Pancreas (tissue), 10 donors: Measurements from ENCODE around the gene TTLL12. TPM values are rescaled to one million over a fixed set of nuclear protein-coding genes. Genes with fewer than 3 reads are reported as not detected.
A peak's percentile ranks its signal among the peaks of the same experiment; 100 is the strongest.

Experiments
- ATAC-seq, 4 donors: fragments of 200-7000 bp; cut with Tn5 transposase; one replicate each; pipeline versions ENCODE4 v1.8.0 to v1.9.1; 2020; ENCODE audit warnings: mild to moderate bottlenecking in 4 of 4, moderate library complexity in 4 of 4
- DNase-seq, 6 donors: peaks; one replicate each; pipeline ENCODE4 v3.0.0-alpha.2; 2020
- FAIRE-seq: peaks from 2 replicates; lab custom pipeline; 2012; peaks lifted over from hg19 to GRCh38; lab: Jason Lieb, UNC
- H3K27ac ChIP-seq, 4 donors: fragments of 200-600 bp; sonication (generic); 1 replicate in 3 of 4; 2 replicates in 1 of 4; pipeline versions ENCODE4 v1.5.0 to v1.8.0; 2020
- H3K27me3 ChIP-seq, 4 donors: fragments of 200-600 bp; one replicate each; pipeline ENCODE4 v1.8.0; 2021
- H3K36me3 ChIP-seq, 3 donors: fragments of 200-600 bp; sonication (generic) in 1 of 3; one replicate each; pipeline versions ENCODE4 v1.5.0 to v1.8.0; 2020 to 2021
- H3K4me1 ChIP-seq, 3 donors: fragments of 200-600 bp; one replicate each; pipeline ENCODE4 v1.8.0; 2021
- H3K4me3 ChIP-seq, 4 donors: fragments of 200-600 bp; sonication (generic) in 2 of 4; one replicate each; pipeline versions ENCODE4 v1.5.0 to v1.8.0; 2020 to 2021
- H3K9me3 ChIP-seq, 4 donors: fragments of 200-600 bp; one replicate each; pipeline ENCODE4 v1.8.0; 2021
- WGBS, 2 donors: extraction: QIAGEN DNeasy Blood & Tissue Kit; methylation state at CpG; one replicate each; pipeline ENCODE4 v1.1.7; 2013; 5-methylcytosine and 5-hydroxymethylcytosine counted together
- intact Hi-C, 3 donors: fragments of 100-400 bp; cut with DNase I; formaldehyde crosslinking; loops; one replicate each; pipeline versions ENCODE4 v1.11.1 to v1.14.2; 2022
- polyA plus RNA-seq, 2 donors: library from polyadenylated mRNA; stranded (reverse); fragments of 200-250 nt; gene quantifications; one replicate each; pipeline ENCODE4 v1.2.3, GENCODE V29; 2013
- total RNA-seq, 6 donors: library from RNA; stranded (reverse); fragmentation: NEBNext Ultra II Directional in 4 of 6; extraction: Animal tissue kit (Norgen Biotek cat#: 25700) in 4 of 6; gene quantifications; one replicate each; pipeline versions ENCODE4 v1.2.1 to v1.2.4, GENCODE V29; 2021 to 2023
- TF ChIP-seq, protein P1 (sequence below), 4 donors: fragments of 200-600 bp; sonication (generic) in 3 of 4; IDR thresholded peaks; one replicate each; pipeline versions ENCODE4 v1.5.0 to v1.8.0; 2021; ENCODE audit warnings: antibody characterized with exemption in 4 of 4
- donor health status: healthy with polysubstance abuse.
- donor health status: DM: no; HTN: no; CAD: no; lungs with moderate emphysema.
- donor health status: DM: no; HTN: no; CAD: no.
- donor health status: control.
- donor health status: control.
- donor health status: Bipolar disorder and iron deficiency.
- donor health status: DM: yes; HTN: yes; CAD: no.
- donor health status: DM: no; HTN: no; CAD: no.
- donor health status: DM: no; HTN: no; CAD: no.
- donor health status: DM: yes; HTN: yes; CAD: no.

The TTLL12 gene
- total and polyA plus RNA-seq, 8 donors = 10.6 to 22.2 (median 14.3) TPM

DNA sequence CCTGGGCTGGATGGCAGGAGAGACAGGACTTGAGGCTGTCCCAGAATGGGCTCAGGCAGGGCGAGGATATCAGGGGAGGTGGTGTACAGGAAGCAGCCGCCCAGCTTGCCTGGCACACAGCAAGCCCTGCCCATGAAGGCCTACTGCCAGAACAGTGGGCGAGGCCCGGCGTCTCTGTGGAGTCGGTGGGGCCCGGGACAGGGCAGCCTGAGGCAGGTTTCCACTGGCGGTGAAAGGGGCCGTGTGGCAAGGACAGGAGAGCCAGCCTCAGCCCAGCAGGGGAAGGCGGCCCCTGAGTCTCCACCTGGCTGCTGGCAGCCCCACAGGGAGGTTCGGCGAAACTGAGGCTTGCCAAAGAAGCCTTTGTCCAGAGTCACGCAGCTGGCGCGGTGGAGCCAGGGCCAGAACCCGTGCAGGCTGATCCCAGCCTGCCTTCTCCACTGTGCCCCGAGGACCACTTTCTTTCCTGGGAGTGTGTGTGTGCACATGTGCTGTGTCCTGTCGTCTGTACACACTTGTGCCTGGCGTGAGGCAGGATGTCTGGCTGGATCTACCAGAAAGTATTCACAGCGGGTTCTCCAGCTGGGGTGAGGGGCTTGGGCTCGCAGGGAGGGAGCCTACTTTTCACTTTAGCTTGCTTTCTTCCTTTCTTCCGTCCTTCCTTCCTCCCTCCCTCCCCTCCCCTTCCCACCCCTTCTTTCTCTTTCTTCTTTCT, 34.4 kb downstream of the TTLL12 start:
- no peaks in the 10 kb centered on the region for H3K9me3 ChIP-seq
- DNase-seq = peak; percentile 73 to 94 (median 80)
- H3K4me1 ChIP-seq = peaks cover 0 to 3% (median 0%) of the 10 kb centered on the region in 3 donors
- H3K4me3 ChIP-seq = peak overlapping the region; percentile 68 to 95 (median 82)
- ATAC-seq = peak; percentile 82 to 87 (median 84)
- WGBS, 2 donors = 4 to 9% methylated on average over 22 of the region's 22 CpGs
- intact Hi-C loops = no loop called here
- H3K27ac ChIP-seq = peak overlapping the region; percentile 44 to 86 (median 62)
- FAIRE-seq = no peak
- H3K27me3 ChIP-seq = no peaks in the 10 kb centered on the region
- TF ChIP-seq, protein P1, sequence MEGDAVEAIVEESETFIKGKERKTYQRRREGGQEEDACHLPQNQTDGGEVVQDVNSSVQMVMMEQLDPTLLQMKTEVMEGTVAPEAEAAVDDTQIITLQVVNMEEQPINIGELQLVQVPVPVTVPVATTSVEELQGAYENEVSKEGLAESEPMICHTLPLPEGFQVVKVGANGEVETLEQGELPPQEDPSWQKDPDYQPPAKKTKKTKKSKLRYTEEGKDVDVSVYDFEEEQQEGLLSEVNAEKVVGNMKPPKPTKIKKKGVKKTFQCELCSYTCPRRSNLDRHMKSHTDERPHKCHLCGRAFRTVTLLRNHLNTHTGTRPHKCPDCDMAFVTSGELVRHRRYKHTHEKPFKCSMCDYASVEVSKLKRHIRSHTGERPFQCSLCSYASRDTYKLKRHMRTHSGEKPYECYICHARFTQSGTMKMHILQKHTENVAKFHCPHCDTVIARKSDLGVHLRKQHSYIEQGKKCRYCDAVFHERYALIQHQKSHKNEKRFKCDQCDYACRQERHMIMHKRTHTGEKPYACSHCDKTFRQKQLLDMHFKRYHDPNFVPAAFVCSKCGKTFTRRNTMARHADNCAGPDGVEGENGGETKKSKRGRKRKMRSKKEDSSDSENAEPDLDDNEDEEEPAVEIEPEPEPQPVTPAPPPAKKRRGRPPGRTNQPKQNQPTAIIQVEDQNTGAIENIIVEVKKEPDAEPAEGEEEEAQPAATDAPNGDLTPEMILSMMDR (IDR thresholded peaks at IDR 0.05) = no peak
- no peaks in the 10 kb centered on the region for H3K36me3 ChIP-seq

DNA sequence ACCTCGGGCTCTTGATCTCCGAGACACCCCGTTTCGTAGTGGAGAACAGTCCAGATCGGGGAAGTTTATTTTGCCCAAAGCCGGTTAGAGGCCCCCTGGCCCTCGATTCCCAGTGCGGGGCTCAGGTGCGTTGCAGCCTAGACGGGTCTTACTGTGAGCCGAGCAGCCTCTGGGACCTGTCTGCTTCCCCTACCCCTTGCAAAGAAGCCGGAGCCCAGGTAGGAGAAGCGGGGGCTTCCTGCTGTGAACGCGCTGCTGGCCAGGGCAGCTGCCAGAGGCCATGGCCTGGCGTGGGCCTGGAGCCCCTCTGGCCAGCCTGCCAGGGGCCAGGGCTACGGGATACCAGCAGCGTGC, 35.0 kb downstream of the TTLL12 start:
- peak in 2 of 4 donors; percentile 2 to 3 for ATAC-seq
- FAIRE-seq = no peak
- peaks cover 0 to 3% (median 0%) of the 10 kb centered on the region in 3 donors for H3K4me1 ChIP-seq
- H3K27me3 ChIP-seq = no peaks in the 10 kb centered on the region
- peak overlapping the region; percentile 44 to 86 (median 62) for H3K27ac ChIP-seq
- intact Hi-C loops = no loop called here
- 7 to 9% methylated on average over 18 of the region's 18 CpGs for WGBS, 2 donors
- TF ChIP-seq, protein P1 (IDR thresholded peaks at IDR 0.05) = no peak
- peak overlapping the region; percentile 68 to 95 (median 82) for H3K4me3 ChIP-seq
- no peaks in the 10 kb centered on the region for H3K9me3 ChIP-seq
- peak in 1 of 6 donors; percentile 36 for DNase-seq
- H3K36me3 ChIP-seq = no peaks in the 10 kb centered on the region

DNA sequence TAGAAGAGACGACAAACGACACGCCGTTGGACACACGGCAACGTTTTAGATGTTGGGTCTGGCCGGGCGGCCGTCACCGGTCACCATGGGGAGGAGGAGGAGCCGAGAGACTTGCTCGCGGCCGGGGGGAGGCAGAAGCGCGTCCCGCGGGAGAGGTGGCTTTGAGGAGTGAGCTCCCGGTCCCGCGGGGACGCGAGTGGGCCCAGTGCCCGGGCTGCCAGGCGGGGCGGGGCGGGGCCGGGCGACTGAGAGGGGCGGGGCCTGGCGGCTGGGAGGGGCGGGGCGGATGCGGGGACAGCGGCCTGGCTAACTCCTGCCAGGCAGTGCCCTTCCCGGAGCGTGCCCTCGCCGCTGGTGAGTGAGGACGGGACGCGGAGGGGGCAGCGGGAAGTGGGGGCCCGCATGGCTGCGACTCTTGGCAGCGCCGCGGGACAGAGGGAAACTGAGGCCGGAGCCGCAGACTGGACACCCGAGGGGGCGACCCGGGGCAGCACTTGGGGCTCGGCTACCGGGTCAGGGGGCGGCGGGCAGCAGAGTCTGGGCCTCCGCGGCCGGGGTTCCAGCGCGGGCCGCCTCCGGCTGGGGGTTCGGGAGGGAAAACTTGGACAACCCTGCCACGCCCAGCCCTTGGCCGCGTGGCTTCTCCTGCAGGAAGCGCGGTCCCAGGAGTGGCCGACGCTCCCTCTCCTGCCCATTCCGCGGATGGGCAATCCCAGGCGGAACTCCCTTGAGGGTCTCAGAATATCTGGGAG, 35.5 kb downstream of the TTLL12 start, which contains the start of gene TSPO:
Gene TSPO (plus strand): TSS at position 309 of the 752 bp plus-strand sequence. CDS start 7,680 bp downstream, outside the sequence.
- Histone ChIP-seq H3K27me3 (no peaks in the 10 kb centered on the region), H3K27ac (peak within 1 kb of the TSS; percentile 44 to 86 (median 62)), H3K36me3 (no peaks in the 10 kb centered on the region), H3K4me3 (peak within 1 kb of the TSS; percentile 68 to 95 (median 82)), H3K4me1 (peaks cover 0 to 3% (median 0%) of the 10 kb centered on the region in 3 donors), H3K9me3 (no peaks in the 10 kb centered on the region)
- intact Hi-C loops = no loop called here
- ATAC-seq (peak; percentile 85 to 91 (median 87)), FAIRE-seq (no peak), DNase-seq (peak; percentile 66 to 92 (median 83))
- TF ChIP-seq, protein P1 (IDR thresholded peaks at IDR 0.05) = no peak
- WGBS, 2 donors = 0 to 1% methylated on average over 54 to 75 of the region's 75 CpGs

DNA sequence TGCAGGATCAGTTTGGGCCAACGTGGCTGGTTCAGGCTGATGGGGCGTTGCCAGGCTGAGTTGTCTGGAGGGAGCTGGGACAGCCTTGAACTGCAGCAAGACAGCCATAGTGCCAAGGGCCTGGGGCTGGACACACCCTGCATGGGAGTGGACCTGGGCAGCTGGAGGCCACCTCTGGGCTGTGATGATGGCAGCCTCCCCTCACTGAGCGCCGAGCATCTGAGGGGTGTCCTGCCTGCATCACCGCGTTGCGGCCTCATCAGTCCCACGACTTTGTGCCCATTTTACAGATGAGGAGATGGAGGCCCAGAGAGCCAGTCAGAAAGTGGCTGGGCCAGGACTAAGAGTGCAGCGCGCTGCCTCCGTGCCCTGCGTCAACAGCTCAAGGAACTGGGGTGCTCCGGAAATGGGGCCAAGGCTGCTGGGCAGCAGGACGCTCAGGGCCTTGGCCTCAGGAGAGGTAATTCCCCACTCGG, 36.2 kb downstream of the TTLL12 start:
- H3K27ac ChIP-seq = peak overlapping the region in 2 of 4 donors; percentile 79 to 86
- 72 to 75% methylated on average over 15 of the region's 15 CpGs for WGBS, 2 donors

More for the DNA sequence above, 36.2 kb downstream of the TTLL12 start:
- H3K36me3 ChIP-seq = no peaks in the 10 kb centered on the region
- ATAC-seq (no peak), DNase-seq (peak in 1 of 6 donors; percentile 77), FAIRE-seq (no peak)
- H3K4me3 ChIP-seq = peak overlapping the region; percentile 68 to 95 (median 82)
- H3K9me3 ChIP-seq = no peaks in the 10 kb centered on the region
- intact Hi-C loops = no loop called here
- TF ChIP-seq, protein P1 (IDR thresholded peaks at IDR 0.05) = no peak
- H3K27me3 ChIP-seq = no peaks in the 10 kb centered on the region
- peaks cover 0 to 3% (median 0%) of the 10 kb centered on the region in 3 donors for H3K4me1 ChIP-seq
